GM18505 (cell line): ENCODE measurements around the gene CTU1.

Experiments
- ATAC-seq: cut with Tn5 transposase; IDR thresholded peaks from one replicate; pipeline ENCODE4 v1.9.1; 2021; ENCODE audit not compliant: unreplicated experiment
- POLR2A ChIP-seq: IDR thresholded peaks from 4 replicates; pipeline ENCODE4 v1.6.1; 2011; ENCODE audit warnings: borderline replicate concordance; ENCODE audit not compliant: insufficient read depth, insufficient read length; ENCODE audit errors: extremely low read depth

The CTU1 gene

GRCh38 chr19:51140441-51140840 is 32.2 kb upstream of the CTU1 start:
- no peak for ATAC-seq
- no peak for TF ChIP-seq POLR2A

- ATAC-seq: no peak
- no peak for TF ChIP-seq POLR2A
Measured at GRCh38 chr19:51139299-51140014, 31.2 kb upstream of the CTU1 start.

GRCh38 chr19:51138549-51138979 is 30.4 kb upstream of the CTU1 start:
- no peak for TF ChIP-seq POLR2A
- ATAC-seq: no peak

- no peak for ATAC-seq
- TF ChIP-seq POLR2A: no peak
Measured at GRCh38 chr19:51137792-51138425, 29.7 kb upstream of the CTU1 start.

GRCh38 chr19:51136851-51137551 is 28.8 kb upstream of the CTU1 start:
- TF ChIP-seq POLR2A: no peak
- no peak for ATAC-seq

- no peak for TF ChIP-seq POLR2A
- ATAC-seq: no peak
Measured at GRCh38 chr19:51135986-51136762, 28.0 kb upstream of the CTU1 start.

- ATAC-seq: no peak
- no peak for TF ChIP-seq POLR2A
Measured at GRCh38 chr19:51135004-51135403, 26.8 kb upstream of the CTU1 start.

GRCh38 chr19:51131780-51132680 is 23.8 kb upstream of the CTU1 start:
- ATAC-seq: no peak
- no peak for TF ChIP-seq POLR2A

GRCh38 chr19:51129716-51130115 is 21.5 kb upstream of the CTU1 start:
- ATAC-seq: no peak
- no peak for TF ChIP-seq POLR2A

GRCh38 chr19:51128227-51128626 is 20.0 kb upstream of the CTU1 start:
- ATAC-seq: no peak
- TF ChIP-seq POLR2A: no peak

- no peak for TF ChIP-seq POLR2A
- no peak for ATAC-seq
Measured at GRCh38 chr19:51127755-51128154, 19.5 kb upstream of the CTU1 start.

GRCh38 chr19:51127032-51127431 is 18.8 kb upstream of the CTU1 start:
- TF ChIP-seq POLR2A: no peak
- ATAC-seq: no peak
